Astrocyte (in vitro differentiated cells and primary cell): Measurements from ENCODE around the gene ADAT1. TPM values are rescaled to one million over a fixed set of nuclear protein-coding genes. Genes with fewer than 3 reads are reported as not detected.

Experiments used
- DNase-seq: peaks from one replicate; pipeline ENCODE4 v3.0.0-alpha.2; 2010; ENCODE audit warnings: low read depth
- FAIRE-seq: peaks from 2 replicates; lab custom pipeline; 2011; peaks lifted over from hg19 to GRCh38; lab: Jason Lieb, UNC
- H2AFZ ChIP-seq: 2 replicates; pipeline ENCODE4 v1.6.0; 2012; ENCODE audit warnings: low read depth, low read length, inconsistent platforms
- H3K27ac ChIP-seq: 2 replicates; pipeline ENCODE4 v1.5.1; 2011; ENCODE audit warnings: low read depth, low read length, inconsistent platforms
- H3K27me3 ChIP-seq: 2 replicates; pipeline ENCODE4 v1.6.0; 2011; ENCODE audit warnings: low read length, inconsistent platforms; ENCODE audit not compliant: insufficient read depth
- H3K36me3 ChIP-seq: 2 replicates; pipeline ENCODE4 v1.5.1; 2011; ENCODE audit warnings: low read length, inconsistent platforms; ENCODE audit not compliant: insufficient read depth
- H3K4me1 ChIP-seq: 2 replicates; pipeline ENCODE4 v1.5.1; 2011; ENCODE audit warnings: low read length, inconsistent platforms; ENCODE audit not compliant: insufficient read depth
- H3K4me2 ChIP-seq: 2 replicates; pipeline ENCODE4 v1.6.0; 2012; ENCODE audit warnings: low read length, inconsistent platforms
- H3K4me3 ChIP-seq: 2 replicates; pipeline ENCODE4 v1.5.1; 2011; ENCODE audit warnings: low read depth, mild to moderate bottlenecking, low read length, inconsistent platforms; ENCODE audit not compliant: insufficient read depth
- H3K79me2 ChIP-seq: 2 replicates; pipeline ENCODE4 v1.6.0; 2012; ENCODE audit warnings: mild to moderate bottlenecking, low read length, inconsistent platforms; ENCODE audit not compliant: insufficient read depth
- H3K9ac ChIP-seq: 2 replicates; pipeline ENCODE4 v1.6.0; 2012; ENCODE audit warnings: mild to moderate bottlenecking, low read length, inconsistent platforms
- H3K9me3 ChIP-seq: 2 replicates; pipeline ENCODE4 v1.5.1; 2012; ENCODE audit warnings: low read depth, mild to moderate bottlenecking, low read length, inconsistent platforms; ENCODE audit not compliant: insufficient read depth
- H4K20me1 ChIP-seq: 2 replicates; pipeline ENCODE4 v1.6.0; 2012; ENCODE audit warnings: low read length, inconsistent platforms; ENCODE audit not compliant: insufficient read depth
- H3K27ac Mint-ChIP-seq: one replicate; pipeline ENCODE4 v1.8.0; 2021; ENCODE audit warnings: mild to moderate bottlenecking, mixed read lengths; ENCODE audit not compliant: unreplicated experiment
- H3K27me3 Mint-ChIP-seq: one replicate; pipeline ENCODE4 v1.8.0; 2021; ENCODE audit warnings: low read depth, mixed read lengths; ENCODE audit not compliant: unreplicated experiment
- H3K36me3 Mint-ChIP-seq: one replicate; pipeline ENCODE4 v1.8.0; 2021; ENCODE audit warnings: low read depth, mixed read lengths; ENCODE audit not compliant: unreplicated experiment
- H3K4me1 Mint-ChIP-seq: one replicate; pipeline ENCODE4 v1.8.0; 2021; ENCODE audit warnings: low read depth, mixed read lengths; ENCODE audit not compliant: unreplicated experiment
- H3K4me3 Mint-ChIP-seq: one replicate; pipeline ENCODE4 v1.8.0; 2021; ENCODE audit warnings: mild to moderate bottlenecking, moderate library complexity, mixed read lengths; ENCODE audit not compliant: unreplicated experiment
- H3K9me3 Mint-ChIP-seq: one replicate; pipeline ENCODE4 v1.8.0; 2021; ENCODE audit warnings: mild to moderate bottlenecking, mixed read lengths; ENCODE audit not compliant: unreplicated experiment
- EZH2 ChIP-seq: IDR thresholded peaks from 2 replicates; pipeline ENCODE4 v1.6.1; 2012; ENCODE audit warnings: mild to moderate bottlenecking, low read length, inconsistent platforms; ENCODE audit not compliant: insufficient read depth
- total RNA-seq: library from RNA; stranded (reverse); gene quantifications from 2 replicates; pipeline ENCODE4 v1.2.1, GENCODE V29; 2021
- TF ChIP-seq, protein P1 (sequence below): IDR thresholded peaks from 2 replicates; pipeline ENCODE4 v1.5.1; 2011; ENCODE audit warnings: low read depth, mild to moderate bottlenecking, inconsistent platforms, low read length, moderate library complexity; ENCODE audit not compliant: insufficient read depth

The ADAT1 gene
- total RNA-seq, 1 donor from 2014 or later: 37.9 TPM

DNA sequence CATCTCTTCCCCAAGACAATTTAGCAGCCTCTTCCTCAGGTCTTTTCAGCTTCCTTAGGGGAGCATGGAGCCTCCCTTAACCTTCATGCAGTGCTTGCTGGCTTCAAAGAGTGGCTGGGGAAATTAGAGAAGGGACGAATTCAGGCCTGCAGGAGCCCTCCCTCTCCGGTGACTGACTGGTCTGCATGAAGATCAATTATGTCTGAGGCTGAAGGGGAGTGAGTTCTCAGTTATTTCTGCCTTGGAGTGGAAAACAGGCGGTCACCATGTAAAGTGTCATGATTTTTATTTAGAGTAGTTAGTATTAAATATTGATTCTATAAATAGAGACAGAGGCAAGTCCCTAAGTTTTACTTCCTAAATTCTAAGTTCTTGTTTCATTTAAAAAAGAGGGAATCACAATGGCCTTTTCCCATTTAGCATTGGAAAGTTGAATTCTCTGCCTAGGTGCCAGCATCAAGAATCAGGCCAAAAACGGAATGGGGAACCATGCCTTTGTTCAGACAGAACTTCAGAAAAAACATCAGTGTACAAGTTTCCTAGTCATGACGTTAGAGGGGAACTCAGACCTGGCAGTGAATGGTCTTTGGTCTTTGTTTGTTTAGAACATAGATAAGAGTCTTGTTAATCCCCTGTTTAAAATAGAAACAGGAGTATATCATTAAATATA, 52.5 kb downstream of the ADAT1 start:
- H3K9me3 ChIP-seq: no peaks in the 10 kb centered on the region
- Mint-ChIP-seq H3K27me3 (no peaks in the 10 kb centered on the region), H3K36me3 (peaks cover 13% of the 10 kb centered on the region), H3K27ac (no peak overlapping the region), H3K4me1 (peaks cover 11% of the 10 kb centered on the region), H3K4me3 (no peak overlapping the region), H3K9me3 (no peaks in the 10 kb centered on the region)
- DNase-seq (no peak), FAIRE-seq (no peak)
- no peak overlapping the region for H2AFZ ChIP-seq
- H3K4me3 ChIP-seq: no peak overlapping the region
- no peak overlapping the region for H3K27ac ChIP-seq
- no peaks in the 10 kb centered on the region for H3K27me3 ChIP-seq
- no peak overlapping the region for H3K9ac ChIP-seq
- H4K20me1 ChIP-seq: peaks cover 84% of the 10 kb centered on the region
- peaks cover 4% of the 10 kb centered on the region for H3K4me1 ChIP-seq
- H3K36me3 ChIP-seq: peaks cover 53% of the 10 kb centered on the region
- H3K4me2 ChIP-seq: no peak overlapping the region
- TF ChIP-seq EZH2: no peak
- TF ChIP-seq, protein P1, sequence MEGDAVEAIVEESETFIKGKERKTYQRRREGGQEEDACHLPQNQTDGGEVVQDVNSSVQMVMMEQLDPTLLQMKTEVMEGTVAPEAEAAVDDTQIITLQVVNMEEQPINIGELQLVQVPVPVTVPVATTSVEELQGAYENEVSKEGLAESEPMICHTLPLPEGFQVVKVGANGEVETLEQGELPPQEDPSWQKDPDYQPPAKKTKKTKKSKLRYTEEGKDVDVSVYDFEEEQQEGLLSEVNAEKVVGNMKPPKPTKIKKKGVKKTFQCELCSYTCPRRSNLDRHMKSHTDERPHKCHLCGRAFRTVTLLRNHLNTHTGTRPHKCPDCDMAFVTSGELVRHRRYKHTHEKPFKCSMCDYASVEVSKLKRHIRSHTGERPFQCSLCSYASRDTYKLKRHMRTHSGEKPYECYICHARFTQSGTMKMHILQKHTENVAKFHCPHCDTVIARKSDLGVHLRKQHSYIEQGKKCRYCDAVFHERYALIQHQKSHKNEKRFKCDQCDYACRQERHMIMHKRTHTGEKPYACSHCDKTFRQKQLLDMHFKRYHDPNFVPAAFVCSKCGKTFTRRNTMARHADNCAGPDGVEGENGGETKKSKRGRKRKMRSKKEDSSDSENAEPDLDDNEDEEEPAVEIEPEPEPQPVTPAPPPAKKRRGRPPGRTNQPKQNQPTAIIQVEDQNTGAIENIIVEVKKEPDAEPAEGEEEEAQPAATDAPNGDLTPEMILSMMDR: no peak
- H3K79me2 ChIP-seq: peaks cover 46% of the 10 kb centered on the region

- Histone ChIP-seq H3K4me2 (peak overlapping the region; percentile 100), H3K27ac (no peak overlapping the region), H4K20me1 (peaks cover 63% of the 10 kb centered on the region), H3K9me3 (no peaks in the 10 kb centered on the region), H3K36me3 (peaks cover 37% of the 10 kb centered on the region), H3K9ac (no peak overlapping the region), H3K79me2 (peaks cover 32% of the 10 kb centered on the region), H3K4me1 (peaks cover 11% of the 10 kb centered on the region), H3K27me3 (peaks cover 6% of the 10 kb centered on the region), H2AFZ (no peak overlapping the region), H3K4me3 (no peak overlapping the region)
- peaks cover 13% of the 10 kb centered on the region for H3K36me3 Mint-ChIP-seq
- no peaks in the 10 kb centered on the region for H3K27me3 Mint-ChIP-seq
- H3K4me1 Mint-ChIP-seq: peaks cover 16% of the 10 kb centered on the region
- DNase-seq (no peak), FAIRE-seq (no peak)
- no peak overlapping the region for H3K27ac Mint-ChIP-seq
- H3K4me3 Mint-ChIP-seq: peak overlapping the region; percentile 89
- TF ChIP-seq, protein P1: no peak
- TF ChIP-seq EZH2: no peak
- no peaks in the 10 kb centered on the region for H3K9me3 Mint-ChIP-seq
Measured at GRCh38 chr16:75567911-75568310, 55.2 kb downstream of the ADAT1 start.

- peaks cover 54% of the 10 kb centered on the region for H4K20me1 ChIP-seq
- Mint-ChIP-seq H3K27me3 (no peaks in the 10 kb centered on the region), H3K9me3 (no peaks in the 10 kb centered on the region), H3K36me3 (peaks cover 8% of the 10 kb centered on the region), H3K27ac (peak overlapping the region; percentile 34), H3K4me1 (peaks cover 16% of the 10 kb centered on the region), H3K4me3 (peak overlapping the region; percentile 89)
- peak overlapping the region; percentile 95 for H3K4me3 ChIP-seq
- no peaks in the 10 kb centered on the region for H3K9me3 ChIP-seq
- H3K27me3 ChIP-seq: peaks cover 6% of the 10 kb centered on the region
- peaks cover 29% of the 10 kb centered on the region for H3K36me3 ChIP-seq
- no peak for DNase-seq
- peak overlapping the region; percentile 100 for H3K4me2 ChIP-seq
- peak overlapping the region; percentile 89 for H2AFZ ChIP-seq
- H3K9ac ChIP-seq: peak overlapping the region; percentile 91
- H3K4me1 ChIP-seq: peaks cover 11% of the 10 kb centered on the region
- H3K27ac ChIP-seq: peak overlapping the region; percentile 83
- FAIRE-seq: no peak
- no peak for TF ChIP-seq EZH2
- TF ChIP-seq, protein P1: no peak
- H3K79me2 ChIP-seq: peaks cover 28% of the 10 kb centered on the region
Measured at GRCh38 chr16:75566758-75567255, 56.3 kb downstream of the ADAT1 start.
